SU-DHL-6 (cell line): ENCODE measurements around the gene HDAC7.

Experiments
- H2AFZ ChIP-seq: fragments of 200-600 bp; sonication (generic); 2 replicates; pipeline ENCODE4 v1.6.1; 2014; ENCODE audit warnings: low read depth, mild to moderate bottlenecking, moderate library complexity, mixed read lengths, antibody characterized with exemption, low read length; ENCODE audit not compliant: severe bottlenecking
- H3F3A ChIP-seq: fragments of 200-600 bp; shearing (Covaris generic); 2 replicates; pipeline ENCODE4 v1.6.0; 2016; ENCODE audit warnings: antibody characterized with exemption, mild to moderate bottlenecking; ENCODE audit not compliant: insufficient read depth
- H3K27ac ChIP-seq: fragments of 200-600 bp; sonication (generic); 2 replicates; pipeline ENCODE4 v1.5.1; 2016; ENCODE audit warnings: low read depth, mild to moderate bottlenecking, low read length, moderate library complexity, mixed read lengths
- H3K27me3 ChIP-seq: fragments of 200-600 bp; sonication (generic), shearing (Covaris generic); 2 replicates; pipeline ENCODE4 v1.6.0; 2014; ENCODE audit warnings: mild to moderate bottlenecking, low read length
- H3K36me3 ChIP-seq: fragments of 200-600 bp; sonication (generic); 2 replicates; pipeline ENCODE4 v1.6.1; 2014; ENCODE audit warnings: mild to moderate bottlenecking, low read length, mixed read lengths
- H3K4me2 ChIP-seq: fragments of 300-600, 200-600 bp; shearing (Covaris generic), sonication (generic); 2 replicates; pipeline ENCODE4 v1.6.0; 2014; ENCODE audit warnings: low read length, low read depth, mild to moderate bottlenecking; ENCODE audit not compliant: poor library complexity, severe bottlenecking
- H3K4me3 ChIP-seq: fragments of 200-600 bp; sonication (generic); 2 replicates; pipeline ENCODE4 v1.5.1; 2014; ENCODE audit warnings: antibody characterized with exemption, low read length, mild to moderate bottlenecking, mixed read lengths; ENCODE audit not compliant: insufficient read depth, poor library complexity, severe bottlenecking
- H3K79me2 ChIP-seq: fragments of 200-600 bp; sonication (generic); 2 replicates; pipeline ENCODE4 v1.6.1; 2014; ENCODE audit warnings: mild to moderate bottlenecking, low read length, moderate library complexity; ENCODE audit not compliant: insufficient read depth
- H3K9ac ChIP-seq: fragments of 200-600 bp; sonication (generic); 2 replicates; pipeline ENCODE4 v1.7.0; 2014; ENCODE audit warnings: mild to moderate bottlenecking, low read length
- H3K9me2 ChIP-seq: fragments of 200-600 bp; sonication (generic); replicated peaks from 2 replicates; pipeline ENCODE4 v1.6.1; 2014; ENCODE audit warnings: low read length; ENCODE audit not compliant: insufficient read depth
- H3K9me3 ChIP-seq: fragments of 200-600 bp; sonication (generic); 2 replicates; pipeline ENCODE4 v1.6.1; 2014; ENCODE audit warnings: low read length, mixed read lengths; ENCODE audit not compliant: insufficient read depth
- H4K20me1 ChIP-seq: fragments of 200-600 bp; sonication (generic); 2 replicates; pipeline ENCODE4 v1.6.1; 2014; ENCODE audit warnings: low read depth, mild to moderate bottlenecking, antibody characterized with exemption, low read length, moderate library complexity, mixed read lengths
- EZH2phosphoT487 ChIP-seq: fragments of 200-600 bp; sonication (generic), shearing (Covaris generic); conservative IDR thresholded peaks from 2 replicates; pipeline ENCODE4 v1.6.1; 2018; ENCODE audit warnings: mild to moderate bottlenecking, antibody characterized with exemption, low read length, moderate library complexity, mixed read lengths
- TF ChIP-seq, protein P1 (sequence below): fragments of 200-600 bp; sonication (generic); IDR thresholded peaks from one replicate; pipeline ENCODE4 v1.5.1; 2017; ENCODE audit warnings: antibody characterized with exemption, mild to moderate bottlenecking, low read length, moderate library complexity; ENCODE audit not compliant: insufficient read depth, poor library complexity, severe bottlenecking

Gene HDAC7

DNA sequence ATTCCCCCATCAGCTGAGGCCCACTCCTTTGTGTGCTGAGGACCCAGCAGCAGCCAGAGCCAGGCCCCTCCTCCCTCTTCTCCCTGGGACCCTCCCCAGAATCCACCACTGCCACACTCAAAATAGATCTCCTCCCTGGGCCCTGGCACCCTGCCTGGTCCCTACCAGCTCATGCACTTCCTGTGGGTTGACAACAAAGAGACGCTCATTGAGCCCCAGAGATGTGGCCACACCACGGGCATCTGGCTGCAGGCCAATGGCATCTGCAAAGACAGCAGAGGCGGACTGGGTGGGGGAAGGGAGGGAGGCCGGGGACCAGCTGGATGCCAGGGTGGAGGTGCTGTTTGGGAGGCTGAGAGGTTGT is 78.4 kb downstream of the HDAC7 start:
- H3K4me2 ChIP-seq = peak overlapping the region; percentile 39
- TF ChIP-seq, protein P1, sequence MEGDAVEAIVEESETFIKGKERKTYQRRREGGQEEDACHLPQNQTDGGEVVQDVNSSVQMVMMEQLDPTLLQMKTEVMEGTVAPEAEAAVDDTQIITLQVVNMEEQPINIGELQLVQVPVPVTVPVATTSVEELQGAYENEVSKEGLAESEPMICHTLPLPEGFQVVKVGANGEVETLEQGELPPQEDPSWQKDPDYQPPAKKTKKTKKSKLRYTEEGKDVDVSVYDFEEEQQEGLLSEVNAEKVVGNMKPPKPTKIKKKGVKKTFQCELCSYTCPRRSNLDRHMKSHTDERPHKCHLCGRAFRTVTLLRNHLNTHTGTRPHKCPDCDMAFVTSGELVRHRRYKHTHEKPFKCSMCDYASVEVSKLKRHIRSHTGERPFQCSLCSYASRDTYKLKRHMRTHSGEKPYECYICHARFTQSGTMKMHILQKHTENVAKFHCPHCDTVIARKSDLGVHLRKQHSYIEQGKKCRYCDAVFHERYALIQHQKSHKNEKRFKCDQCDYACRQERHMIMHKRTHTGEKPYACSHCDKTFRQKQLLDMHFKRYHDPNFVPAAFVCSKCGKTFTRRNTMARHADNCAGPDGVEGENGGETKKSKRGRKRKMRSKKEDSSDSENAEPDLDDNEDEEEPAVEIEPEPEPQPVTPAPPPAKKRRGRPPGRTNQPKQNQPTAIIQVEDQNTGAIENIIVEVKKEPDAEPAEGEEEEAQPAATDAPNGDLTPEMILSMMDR = no peak
- TF ChIP-seq EZH2phosphoT487 = no peak
- no peak overlapping the region for H2AFZ ChIP-seq
- H3K27me3 ChIP-seq = no peaks in the 10 kb centered on the region
- H3K4me3 ChIP-seq = no peak overlapping the region
- H4K20me1 ChIP-seq = no peaks in the 10 kb centered on the region
- peak overlapping the region; percentile 52 for H3K27ac ChIP-seq
- no peaks in the 10 kb centered on the region for H3K36me3 ChIP-seq
- H3K79me2 ChIP-seq = no peaks in the 10 kb centered on the region
- H3K9me2 ChIP-seq = no peaks in the 10 kb centered on the region
- H3K9ac ChIP-seq = no peak overlapping the region
- no peaks in the 10 kb centered on the region for H3K9me3 ChIP-seq
- H3F3A ChIP-seq = peaks cover 5% of the 10 kb centered on the region

DNA sequence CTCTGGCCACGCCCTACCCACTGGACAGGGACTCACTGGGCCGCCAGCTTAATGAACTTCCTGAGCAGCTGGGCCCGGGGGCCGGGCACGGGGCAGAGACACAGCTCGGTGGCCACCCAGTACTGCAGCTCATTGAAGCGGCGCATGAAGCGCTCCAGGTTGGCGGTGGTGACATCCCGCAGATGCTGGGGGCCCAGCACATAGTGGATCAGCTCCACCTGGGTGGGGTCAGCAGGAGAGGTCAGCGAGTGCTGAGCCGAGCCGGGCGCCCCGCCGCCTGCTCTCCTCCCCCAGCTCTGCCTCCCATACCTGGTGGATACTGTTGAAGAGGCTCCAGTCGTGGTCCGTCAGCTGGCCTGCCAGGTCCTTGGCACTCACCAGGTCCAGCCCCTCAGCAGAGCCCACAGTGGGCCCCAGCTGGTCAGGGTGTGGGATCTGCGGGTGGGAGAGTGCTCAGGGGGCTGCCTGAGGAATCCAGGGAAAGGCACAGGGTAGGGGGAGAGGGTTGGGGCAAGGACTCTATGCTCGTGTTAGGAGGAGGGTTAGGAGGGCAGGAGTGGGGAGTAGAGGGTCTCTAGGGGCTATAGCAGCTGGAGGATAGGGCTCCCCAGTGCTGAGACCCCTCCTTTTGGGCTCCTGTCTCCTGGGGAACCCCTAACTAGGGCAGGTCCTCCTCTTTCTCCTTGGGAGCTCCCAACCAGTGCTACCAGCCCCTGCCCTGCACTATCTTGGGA is 78.9 kb downstream of the HDAC7 start:
- no peaks in the 10 kb centered on the region for H3K9me2 ChIP-seq
- peaks cover 5% of the 10 kb centered on the region for H3F3A ChIP-seq
- H3K9me3 ChIP-seq = no peaks in the 10 kb centered on the region
- peak overlapping the region; percentile 39 for H3K4me2 ChIP-seq
- H3K9ac ChIP-seq = no peak overlapping the region
- peak overlapping the region; percentile 52 for H3K27ac ChIP-seq
- H3K4me3 ChIP-seq = no peak overlapping the region
- no peaks in the 10 kb centered on the region for H3K27me3 ChIP-seq
- H4K20me1 ChIP-seq = no peaks in the 10 kb centered on the region
- H2AFZ ChIP-seq = no peak overlapping the region
- no peaks in the 10 kb centered on the region for H3K79me2 ChIP-seq
- H3K36me3 ChIP-seq = no peaks in the 10 kb centered on the region
- TF ChIP-seq EZH2phosphoT487 = no peak
- TF ChIP-seq, protein P1 = no peak

DNA sequence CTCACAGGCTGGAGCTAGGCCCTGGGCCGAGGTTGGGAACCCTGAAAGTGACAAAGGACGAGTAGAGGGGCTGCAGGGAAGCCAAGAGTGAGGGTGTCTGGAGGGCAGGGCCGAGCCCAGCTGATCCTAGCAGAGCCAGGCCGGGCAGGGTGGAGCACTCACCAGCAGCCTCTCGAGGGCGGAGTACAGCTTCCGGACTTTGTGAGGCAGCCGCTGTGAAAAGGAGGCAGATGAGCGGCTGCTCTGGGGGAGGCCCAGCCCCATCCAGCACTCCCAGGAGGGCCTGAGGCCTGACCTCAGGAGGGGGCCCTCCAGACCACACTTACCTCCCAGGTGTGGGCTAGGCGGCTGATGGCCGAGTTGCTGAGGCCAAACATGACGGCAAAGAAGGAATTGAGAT is 79.7 kb downstream of the HDAC7 start:
- Histone ChIP-seq H3K4me3 (no peak overlapping the region), H2AFZ (no peak overlapping the region), H3F3A (peaks cover 5% of the 10 kb centered on the region), H3K27ac (peak overlapping the region; percentile 51), H4K20me1 (no peaks in the 10 kb centered on the region), H3K36me3 (no peaks in the 10 kb centered on the region), H3K27me3 (no peaks in the 10 kb centered on the region), H3K9me3 (no peaks in the 10 kb centered on the region), H3K9me2 (no peaks in the 10 kb centered on the region), H3K9ac (no peak overlapping the region), H3K4me2 (peak overlapping the region; percentile 22), H3K79me2 (no peaks in the 10 kb centered on the region)
- no peak for TF ChIP-seq EZH2phosphoT487
- TF ChIP-seq, protein P1 = no peak
